Thyroid gland (tissue), 4 donors: ENCODE data around the gene SYNM. TPM values are rescaled to one million over a fixed set of nuclear protein-coding genes. Genes with fewer than 3 reads are reported as not detected.

Experiments used
- DNase-seq, 2 donors: peaks; one replicate each; pipeline ENCODE4 v3.0.0-alpha.2; 2019
- H3K27ac ChIP-seq, 3 donors: fragments of 200-600 bp; sonication (generic); 1 replicate in 2 of 3; 2 replicates in 1 of 3; pipeline ENCODE4 v1.5.1; 2016 to 2019; ENCODE audit warnings: mild to moderate bottlenecking in 1 of 3, moderate library complexity in 1 of 3
- H3K27me3 ChIP-seq: fragments of 200-600 bp; sonication (generic); one replicate; pipeline ENCODE4 v1.5.1; 2019
- H3K36me3 ChIP-seq, 2 donors: fragments of 200-600 bp; sonication (generic); one replicate each; pipeline ENCODE4 v1.5.1; 2016 to 2019
- H3K4me1 ChIP-seq, 2 donors: fragments of 200-600 bp; sonication (generic); one replicate each; pipeline ENCODE4 v1.5.1; 2017 to 2019
- H3K4me3 ChIP-seq, 3 donors: fragments of 200-600 bp; sonication (generic); replicated peaks in 1 of 3; 1 replicate in 2 of 3; 2 replicates in 1 of 3; pipeline ENCODE4 v1.5.1; 2016; ENCODE audit warnings: mild to moderate bottlenecking in 1 of 3
- H3K9me3 ChIP-seq: fragments of 200-600 bp; sonication (generic); one replicate; pipeline ENCODE4 v1.5.1; 2017
- POLR2A ChIP-seq, 2 donors: fragments of 450-650 bp; IDR thresholded peaks; one replicate each; pipeline ENCODE4 v1.6.1; 2017; ENCODE audit warnings: antibody characterized with exemption in 2 of 2, mild to moderate bottlenecking in 2 of 2, moderate library complexity in 1 of 2
- WGBS, 2 donors: methylation state at CpG; one replicate each; pipeline ENCODE4 v1.1.5; 2017; 5-methylcytosine and 5-hydroxymethylcytosine counted together
- intact Hi-C: fragments of 100-400 bp; cut with DNase I; formaldehyde crosslinking; loops from one replicate; pipeline ENCODE4 v1.15.1; 2023
- total RNA-seq, 4 donors: library from RNA; depleted of rRNA; stranded (reverse); fragments of >200 nt; gene quantifications; one replicate each; pipeline ENCODE4 v1.2.3, GENCODE V29; 2016
- TF ChIP-seq, protein P1 (sequence below), 6 experiments: fragments of 200-600 bp in 3 of 6; fragments of 450-650 bp in 3 of 6; sonication (generic) in 3 of 6; IDR thresholded peaks; one replicate each; pipeline ENCODE4 v1.5.1; 2016 to 2019; ENCODE audit warnings: antibody characterized with exemption in 6 of 6, mild to moderate bottlenecking in 2 of 6, inconsistent platforms in 1 of 6, moderate library complexity in 1 of 6

The SYNM gene
- total RNA-seq, 4 donors from 2014 or later = 14.8 to 24.8 (median 21.5) TPM

GRCh38 chr15:99172989-99173388 is 68.1 kb downstream of the SYNM start:
- intact Hi-C loops = no loop called here
- TF ChIP-seq POLR2A (IDR thresholded peaks at IDR 0.05) = no peak
- TF ChIP-seq, protein P1, sequence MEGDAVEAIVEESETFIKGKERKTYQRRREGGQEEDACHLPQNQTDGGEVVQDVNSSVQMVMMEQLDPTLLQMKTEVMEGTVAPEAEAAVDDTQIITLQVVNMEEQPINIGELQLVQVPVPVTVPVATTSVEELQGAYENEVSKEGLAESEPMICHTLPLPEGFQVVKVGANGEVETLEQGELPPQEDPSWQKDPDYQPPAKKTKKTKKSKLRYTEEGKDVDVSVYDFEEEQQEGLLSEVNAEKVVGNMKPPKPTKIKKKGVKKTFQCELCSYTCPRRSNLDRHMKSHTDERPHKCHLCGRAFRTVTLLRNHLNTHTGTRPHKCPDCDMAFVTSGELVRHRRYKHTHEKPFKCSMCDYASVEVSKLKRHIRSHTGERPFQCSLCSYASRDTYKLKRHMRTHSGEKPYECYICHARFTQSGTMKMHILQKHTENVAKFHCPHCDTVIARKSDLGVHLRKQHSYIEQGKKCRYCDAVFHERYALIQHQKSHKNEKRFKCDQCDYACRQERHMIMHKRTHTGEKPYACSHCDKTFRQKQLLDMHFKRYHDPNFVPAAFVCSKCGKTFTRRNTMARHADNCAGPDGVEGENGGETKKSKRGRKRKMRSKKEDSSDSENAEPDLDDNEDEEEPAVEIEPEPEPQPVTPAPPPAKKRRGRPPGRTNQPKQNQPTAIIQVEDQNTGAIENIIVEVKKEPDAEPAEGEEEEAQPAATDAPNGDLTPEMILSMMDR (IDR thresholded peaks at IDR 0.05) = no peak
- 90 to 97% methylated on average over 3 of the region's 3 CpGs for WGBS, 2 donors
- Histone ChIP-seq H3K27ac (peak overlapping the region in 1 of 3 donors; percentile 39), H3K36me3 (no peaks in the 10 kb centered on the region), H3K27me3 (no peaks in the 10 kb centered on the region), H3K9me3 (no peaks in the 10 kb centered on the region), H3K4me3 (no peak overlapping the region), H3K4me1 (peaks cover 21 to 23% of the 10 kb centered on the region in 2 donors)
- DNase-seq = no peak

GRCh38 chr15:99174567-99175395 is 69.9 kb downstream of the SYNM start:
- intact Hi-C loops = no loop called here
- H3K4me3 ChIP-seq = no peak overlapping the region
- 75 to 79% methylated on average over 15 of the region's 15 CpGs for WGBS, 2 donors
- no peaks in the 10 kb centered on the region for H3K36me3 ChIP-seq
- H3K27ac ChIP-seq = no peak overlapping the region
- no peaks in the 10 kb centered on the region for H3K27me3 ChIP-seq
- H3K4me1 ChIP-seq = peaks cover 9 to 12% of the 10 kb centered on the region in 2 donors
- no peak for DNase-seq
- no peak for TF ChIP-seq POLR2A (IDR thresholded peaks at IDR 0.05)
- TF ChIP-seq, protein P1 (IDR thresholded peaks at IDR 0.05) = no peak
- H3K9me3 ChIP-seq = no peaks in the 10 kb centered on the region

GRCh38 chr15:99176757-99177156 is 71.9 kb downstream of the SYNM start:
- no peak for DNase-seq

DNA sequence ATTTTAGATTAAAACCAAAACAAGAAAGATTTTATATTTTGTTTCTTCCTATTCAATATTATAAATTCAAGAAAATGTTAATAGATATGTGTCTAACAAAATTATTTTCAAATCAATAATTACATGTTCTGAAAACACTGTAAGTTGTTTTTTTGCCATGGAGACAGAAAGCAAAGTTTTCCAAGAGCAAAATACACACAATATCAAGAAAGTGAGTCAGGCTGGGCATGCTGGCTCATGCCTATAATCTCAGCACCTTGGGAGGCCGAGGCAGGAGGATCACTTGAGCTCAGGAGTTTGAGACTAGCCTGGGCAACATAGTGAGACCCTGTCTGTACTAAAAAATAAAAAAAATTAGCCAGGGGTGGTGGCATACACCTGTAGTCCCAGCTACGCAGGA is 72.8 kb downstream of the SYNM start:
- intact Hi-C loops = no loop called here
- 93 to 99% methylated on average over 2 of the region's 2 CpGs for WGBS, 2 donors
- Histone ChIP-seq H3K36me3 (no peaks in the 10 kb centered on the region), H3K27ac (no peak overlapping the region), H3K4me1 (peaks cover 15 to 17% of the 10 kb centered on the region in 2 donors), H3K27me3 (no peaks in the 10 kb centered on the region), H3K9me3 (no peaks in the 10 kb centered on the region), H3K4me3 (no peak overlapping the region)
- DNase-seq = no peak
- TF ChIP-seq, protein P1 (IDR thresholded peaks at IDR 0.05) = no peak
- TF ChIP-seq POLR2A (IDR thresholded peaks at IDR 0.05) = no peak

More at GRCh38 chr15:99176757-99177156, 71.9 kb downstream of the SYNM start:
- H3K4me3 ChIP-seq = no peak overlapping the region
- 92 to 95% methylated on average over 2 of the region's 2 CpGs for WGBS, 2 donors
- H3K36me3 ChIP-seq = no peaks in the 10 kb centered on the region
- intact Hi-C loops = no loop called here
- no peak for TF ChIP-seq POLR2A (IDR thresholded peaks at IDR 0.05)
- TF ChIP-seq, protein P1 (IDR thresholded peaks at IDR 0.05) = no peak
- H3K4me1 ChIP-seq = peaks cover 8 to 12% of the 10 kb centered on the region in 2 donors
- H3K27me3 ChIP-seq = no peaks in the 10 kb centered on the region
- no peak overlapping the region for H3K27ac ChIP-seq
- H3K9me3 ChIP-seq = no peaks in the 10 kb centered on the region
